H1 (cell line): ENCODE measurements around the gene NFKBIE. TPM values are rescaled to one million over a fixed set of nuclear protein-coding genes. Genes with fewer than 3 reads are reported as not detected.

Experiments
- CTCF ChIA-PET: fragments of 300-600 bp; sonication (Branson Sonifier 250); formaldehyde crosslinking; loops from one replicate; lab custom pipeline; 2021; ENCODE audit not compliant: partially characterized antibody; lab: Charles Lee
- POLR2A ChIA-PET: fragments of 300-600 bp; sonication (Branson Sonifier 250); formaldehyde crosslinking; loops from one replicate; lab custom pipeline; 2021; ENCODE audit warnings: inconsistent platforms; ENCODE audit not compliant: partially characterized antibody; lab: Charles Lee
- DNase-seq, 2 experiments: peaks; one replicate each; pipeline versions ENCODE4 v3.0.0 to v3.0.0-alpha.2; 2010 to 2022; ENCODE audit warnings: low spot score in 2 of 2, low read depth in 1 of 2, mixed read lengths in 1 of 2
- FAIRE-seq: peaks from 2 replicates; lab custom pipeline; 2011; peaks lifted over from hg19 to GRCh38; lab: Jason Lieb, UNC
- H2AFZ ChIP-seq: 2 replicates; pipeline ENCODE4 v1.8.1; 2012; ENCODE audit warnings: low read length, inconsistent platforms
- H2AK5ac ChIP-seq: 2 replicates; pipeline ENCODE4 v1.6.1; 2013; ENCODE audit warnings: low read depth, low read length
- H2BK120ac ChIP-seq: replicated peaks from 2 replicates; pipeline ENCODE3; 2013; ENCODE audit warnings: low read depth, low read length, inconsistent platforms
- H2BK12ac ChIP-seq: 2 replicates; pipeline ENCODE4 v1.6.1; 2013; ENCODE audit warnings: low read depth, low read length
- H2BK15ac ChIP-seq: 2 replicates; pipeline ENCODE4 v1.6.1; 2013; ENCODE audit warnings: low read length
- H2BK20ac ChIP-seq: 2 replicates; pipeline ENCODE4 v1.6.1; 2013; ENCODE audit warnings: low read length
- H2BK5ac ChIP-seq: 2 replicates; pipeline ENCODE4 v1.6.1; 2013; ENCODE audit warnings: low read depth, low read length
- H3K14ac ChIP-seq: 2 replicates; pipeline ENCODE4 v1.6.1; 2013; ENCODE audit warnings: inconsistent platforms; ENCODE audit not compliant: insufficient read length
- H3K18ac ChIP-seq: 2 replicates; pipeline ENCODE4 v1.6.1; 2013; ENCODE audit warnings: low read length; ENCODE audit errors: extremely low read depth
- H3K23ac ChIP-seq: 2 replicates; pipeline ENCODE4 v1.6.1; 2013; ENCODE audit warnings: inconsistent platforms; ENCODE audit not compliant: insufficient read length
- H3K23me2 ChIP-seq: 2 replicates; pipeline ENCODE4 v1.6.1; 2013; ENCODE audit warnings: low read depth, low read length
- H3K27ac ChIP-seq: 2 replicates; pipeline ENCODE4 v1.6.1; 2011; ENCODE audit warnings: low read depth, low read length, inconsistent platforms
- H3K27me3 ChIP-seq, 4 experiments: replicated peaks in 1 of 4; 1 replicate in 1 of 4; 2 replicates in 3 of 4; pipeline versions ENCODE4 v1.6.1 to v1.8.1; 2011 to 2013; ENCODE audit warnings: low read length in 3 of 4, mild to moderate bottlenecking in 3 of 4, inconsistent platforms in 2 of 4, mixed read lengths in 2 of 4, moderate library complexity in 1 of 4; ENCODE audit not compliant: control insufficient read depth in 3 of 4, insufficient read depth in 3 of 4; ENCODE audit errors: extremely low read depth in 1 of 4
- H3K36me3 ChIP-seq, 4 experiments: 2 replicates each; pipeline versions ENCODE4 v1.6.1 to v1.8.1; 2011 to 2013; ENCODE audit warnings: mild to moderate bottlenecking in 4 of 4, low read length in 3 of 4, moderate library complexity in 2 of 4, control low read depth in 1 of 4, inconsistent platforms in 1 of 4; ENCODE audit not compliant: insufficient read depth in 4 of 4, control insufficient read depth in 2 of 4
- H3K4ac ChIP-seq: replicated peaks from 2 replicates; pipeline ENCODE3; 2013; ENCODE audit warnings: low read length, low read depth, mixed read lengths, inconsistent platforms; ENCODE audit not compliant: insufficient read length
- H3K4me1 ChIP-seq, 4 experiments: replicated peaks in 1 of 4; 1 replicate in 1 of 4; 2 replicates in 3 of 4; pipeline versions ENCODE4 v1.6.1 to v1.8.1; 2011 to 2013; ENCODE audit warnings: low read length in 3 of 4, inconsistent platforms in 2 of 4, mixed read lengths in 1 of 4; ENCODE audit not compliant: insufficient read depth in 4 of 4, control insufficient read depth in 3 of 4
- H3K4me2 ChIP-seq, 2 experiments: 2 replicates each; pipeline versions ENCODE4 v1.6.1 to v1.8.1; 2011 to 2013; ENCODE audit warnings: low read depth in 2 of 2, low read length in 2 of 2, control low read depth in 1 of 2, inconsistent platforms in 1 of 2, mild to moderate bottlenecking in 1 of 2; ENCODE audit not compliant: insufficient read depth in 1 of 2
- H3K4me3 ChIP-seq, 4 experiments: fragments of 200-600, 300-600 bp in 1 of 4; sonication (generic), shearing (Covaris generic), sonication (Bioruptor Twin) in 1 of 4; 2 replicates each; pipeline versions ENCODE4 v1.5.1 to v1.8.1; 2011 to 2016; ENCODE audit warnings: low read length in 4 of 4, low read depth in 3 of 4, control low read depth in 2 of 4, inconsistent platforms in 2 of 4, mild to moderate bottlenecking in 2 of 4, mixed read lengths in 1 of 4, moderate library complexity in 1 of 4; ENCODE audit not compliant: insufficient read depth in 2 of 4; ENCODE audit errors: extremely low read depth in 1 of 4
- H3K56ac ChIP-seq: replicated peaks from 2 replicates; pipeline ENCODE3; 2013; ENCODE audit warnings: low read depth, mild to moderate bottlenecking, mixed read lengths, low read length, inconsistent platforms; ENCODE audit not compliant: insufficient read length
- H3K79me1 ChIP-seq: 2 replicates; pipeline ENCODE4 v1.6.1; 2013; ENCODE audit warnings: low read depth, low read length, control low read depth
- H3K79me2 ChIP-seq, 2 experiments: 2 replicates each; pipeline versions ENCODE4 v1.6.1 to v1.8.1; 2012 to 2013; ENCODE audit warnings: low read length in 2 of 2, mild to moderate bottlenecking in 2 of 2, inconsistent platforms in 1 of 2; ENCODE audit not compliant: insufficient read depth in 2 of 2, control insufficient read depth in 1 of 2
- H3K9ac ChIP-seq, 4 experiments: replicated peaks in 1 of 4; 1 replicate in 1 of 4; 2 replicates in 3 of 4; pipeline versions ENCODE4 v1.6.1 to v1.8.1; 2011 to 2013; ENCODE audit warnings: low read depth in 3 of 4, low read length in 3 of 4, control low read depth in 2 of 4, mild to moderate bottlenecking in 2 of 4, moderate library complexity in 2 of 4, inconsistent platforms in 1 of 4; ENCODE audit errors: extremely low read depth in 1 of 4
- H3K9me3 ChIP-seq, 2 experiments: 2 replicates each; pipeline versions ENCODE4 v1.6.1 to v1.8.1; 2012 to 2013; ENCODE audit warnings: mild to moderate bottlenecking in 2 of 2, moderate library complexity in 2 of 2, control low read depth in 1 of 2, inconsistent platforms in 1 of 2, low read depth in 1 of 2, low read length in 1 of 2, mixed read lengths in 1 of 2; ENCODE audit not compliant: insufficient read depth in 2 of 2
- H4K20me1 ChIP-seq, 2 experiments: replicated peaks in 1 of 2; 2 replicates each; pipeline versions ENCODE3 to v1.8.1; 2011 to 2013; ENCODE audit warnings: inconsistent platforms in 2 of 2, low read length in 2 of 2, mild to moderate bottlenecking in 1 of 2; ENCODE audit not compliant: insufficient read depth in 2 of 2, control insufficient read depth in 1 of 2
- H4K5ac ChIP-seq: 2 replicates; pipeline ENCODE4 v1.6.1; 2013; ENCODE audit warnings: low read length, low read depth, mixed read lengths, inconsistent platforms; ENCODE audit not compliant: insufficient read length
- H4K8ac ChIP-seq: 2 replicates; pipeline ENCODE4 v1.8.0; 2013; ENCODE audit warnings: mild to moderate bottlenecking, moderate library complexity, low read length, inconsistent platforms; ENCODE audit not compliant: insufficient read depth; ENCODE audit errors: extremely low read depth
- H4K91ac ChIP-seq: replicated peaks from 2 replicates; pipeline ENCODE3; 2013; ENCODE audit warnings: low read length, mixed read lengths, inconsistent platforms; ENCODE audit not compliant: insufficient read length
- CHD1 ChIP-seq: IDR thresholded peaks from 2 replicates; pipeline ENCODE4 v1.6.1; 2012; ENCODE audit warnings: low read depth, low read length, improper control_type of control experiment
- POLR2AphosphoS5 ChIP-seq: IDR thresholded peaks from 2 replicates; pipeline ENCODE4 v1.6.1; 2011; ENCODE audit warnings: low read depth, low read length
- SUZ12 ChIP-seq: fragments of 200-600 bp; sonication (generic); IDR thresholded peaks from 2 replicates; pipeline ENCODE4 v1.6.1; 2012; ENCODE audit warnings: mild to moderate bottlenecking, inconsistent platforms, low read length, moderate library complexity, mixed read lengths
- ZNF274 ChIP-seq: IDR thresholded peaks from 2 replicates; pipeline ENCODE4 v1.7.0; 2012; ENCODE audit warnings: low read length, borderline replicate concordance; ENCODE audit errors: extremely low read depth
- WGBS, 2 experiments: shearing (Covaris generic) in 1 of 2; methylation state at CpG; one replicate each; pipeline versions ENCODE4 v1.1.6 to v1.1.7; 2013 to 2015; ENCODE audit warnings: low lambda C conversion rate in 2 of 2, mixed read lengths in 2 of 2, inconsistent platforms in 1 of 2, low coverage in 1 of 2, missing lambda C conversion rate in 1 of 2; ENCODE audit not compliant: insufficient replicate concordance in 2 of 2, insufficient coverage in 1 of 2, insufficient read length in 1 of 2; ENCODE audit errors: extremely low coverage in 1 of 2, missing lambda C conversion rate in 1 of 2; 5-methylcytosine and 5-hydroxymethylcytosine counted together
- polyA plus RNA-seq, 7 experiments: library from polyadenylated mRNA; depleted of rRNA in 3 of 7; stranded (reverse) in 5 of 7; unstranded in 2 of 7; fragments of >200 nt in 5 of 7; fragments of 200-250 nt in 2 of 7; gene quantifications; 1 replicate in 5 of 7; 2 replicates in 1 of 7; 4 replicates in 1 of 7; pipeline versions ENCODE4 v1.2.1 to v1.2.3, GENCODE V29; 2011 to 2013; ENCODE audit warnings: missing spikeins in 2 of 7, mixed read lengths in 2 of 7
- total RNA-seq: library from RNA; stranded (reverse); fragmentation: NEBNext Ultra II Directional; extraction: Animal tissue kit (Norgen Biotek cat#: 25700); gene quantifications from 2 replicates; pipeline ENCODE4 v1.2.1, GENCODE V29; 2021

NFKBIE gene
- total and polyA plus RNA-seq, 2 of the 8 experiments (the other 6 are each of a cell fraction or from before 2014, with no cell fraction given) = 13.5 to 19.2 TPM

DNA sequence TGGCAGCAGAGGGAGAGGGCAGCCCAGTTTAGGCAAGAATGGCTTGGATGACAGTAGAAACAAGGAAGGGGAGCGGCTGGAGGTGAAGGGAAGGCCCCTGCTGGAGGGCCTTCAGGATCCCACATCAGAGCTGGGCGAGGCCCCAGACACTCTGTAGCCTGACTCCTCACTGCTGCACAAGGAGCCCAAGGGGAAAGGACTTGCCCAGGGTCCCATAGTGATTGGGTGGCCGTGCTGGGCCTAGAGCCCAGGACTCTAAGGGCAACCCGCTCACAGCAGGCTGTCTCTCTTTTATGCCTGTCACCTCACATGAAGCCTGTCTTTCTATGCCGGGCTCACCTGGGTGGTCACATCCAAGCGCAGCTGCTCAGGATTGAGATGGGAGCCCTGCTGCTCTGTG lies 38.5 kb upstream of the NFKBIE start:
- no peak for FAIRE-seq
- H3K23me2 ChIP-seq = no peaks in the 10 kb centered on the region
- H4K91ac ChIP-seq = no peak overlapping the region
- no peaks in the 10 kb centered on the region for H3K27me3 ChIP-seq
- H3K27ac ChIP-seq = no peak overlapping the region
- ChIA-PET CTCF (interaction anchor here (0.6 to 13.9 kb wide), 9 partner anchors 7 to 1551 kb away, joined by 3 to 330 read pairs (median 44); partner anchors contain the start of genes AARS2, NFKBIE, SPATS1 and TMEM151B), POLR2A (interaction anchor here (0.7 to 10.4 kb wide), 7 partner anchors 6 to 57 kb away, joined by 3 to 102 read pairs (median 19); partner anchors contain the start of genes AARS2, HSP90AB1 and TMEM151B)
- no peak overlapping the region for H2AFZ ChIP-seq
- no peak overlapping the region for H2BK20ac ChIP-seq
- H2AK5ac ChIP-seq = no peak overlapping the region
- no peak overlapping the region for H3K56ac ChIP-seq
- no peak overlapping the region for H2BK12ac ChIP-seq
- no peak overlapping the region for H3K9ac ChIP-seq
- H3K14ac ChIP-seq = no peak overlapping the region
- H4K20me1 ChIP-seq = peaks cover 2 to 3% of the 10 kb centered on the region in 2 experiments
- no peaks in the 10 kb centered on the region for H3K79me1 ChIP-seq
- no peak overlapping the region for H3K4ac ChIP-seq
- H3K4me1 ChIP-seq = peaks cover 0 to 4% (median 0%) of the 10 kb centered on the region in 4 experiments; a peak in 1 of 7 replicates
- H3K4me3 ChIP-seq = no peak overlapping the region
- H3K18ac ChIP-seq = no peak overlapping the region
- H2BK15ac ChIP-seq = no peak overlapping the region
- H3K36me3 ChIP-seq = peaks cover 23 to 65% (median 49%) of the 10 kb centered on the region in 4 experiments
- H4K5ac ChIP-seq = no peak overlapping the region
- WGBS, 2 experiments = 89% methylated on average over 6 of the region's 6 CpGs; no CpG with 5 or more reads in 1 of the 2 experiments
- H3K4me2 ChIP-seq = no peak overlapping the region
- H3K9me3 ChIP-seq = no peaks in the 10 kb centered on the region
- H3K79me2 ChIP-seq = no peaks in the 10 kb centered on the region
- DNase-seq = no peak
- no peak overlapping the region for H4K8ac ChIP-seq
- no peak overlapping the region for H3K23ac ChIP-seq
- no peak overlapping the region for H2BK5ac ChIP-seq
- no peak overlapping the region for H2BK120ac ChIP-seq
- TF ChIP-seq CHD1 (no peak), POLR2AphosphoS5 (no peak), SUZ12 (no peak), ZNF274 (no peak)
